Endothelial cell (in vitro differentiated cells): ENCODE measurements around the gene EHBP1. TPM values are rescaled to one million over a fixed set of nuclear protein-coding genes. Genes with fewer than 3 reads are reported as not detected.

Experiments used
- DNase-seq: peaks from one replicate; pipeline ENCODE4 v3.0.0; 2021; ENCODE audit warnings: low spot score
- H3K27ac Mint-ChIP-seq: one replicate; pipeline ENCODE4 v1.8.0; 2021; ENCODE audit warnings: mixed read lengths, inconsistent platforms; ENCODE audit not compliant: unreplicated experiment
- H3K27me3 Mint-ChIP-seq: one replicate; pipeline ENCODE4 v1.8.0; 2021; ENCODE audit warnings: mild to moderate bottlenecking, moderate library complexity, mixed read lengths, inconsistent platforms; ENCODE audit not compliant: unreplicated experiment
- H3K36me3 Mint-ChIP-seq: one replicate; pipeline ENCODE4 v1.8.0; 2021; ENCODE audit warnings: mild to moderate bottlenecking, low read depth, mixed read lengths, inconsistent platforms; ENCODE audit not compliant: unreplicated experiment
- H3K4me1 Mint-ChIP-seq: one replicate; pipeline ENCODE4 v1.8.0; 2021; ENCODE audit warnings: mild to moderate bottlenecking, mixed read lengths, inconsistent platforms; ENCODE audit not compliant: unreplicated experiment
- H3K4me3 Mint-ChIP-seq: one replicate; pipeline ENCODE4 v1.8.0; 2021; ENCODE audit warnings: mild to moderate bottlenecking, mixed read lengths, inconsistent platforms; ENCODE audit not compliant: unreplicated experiment
- H3K9me3 Mint-ChIP-seq: one replicate; pipeline ENCODE4 v1.8.0; 2021; ENCODE audit warnings: mixed read lengths, inconsistent platforms; ENCODE audit not compliant: unreplicated experiment
- total RNA-seq: library from RNA; stranded (reverse); fragmentation: NEBNext Ultra II Directional; extraction: Animal tissue kit (Norgen Biotek cat#: 25700); gene quantifications from one replicate; pipeline ENCODE4 v1.2.1, GENCODE V29; 2021; ENCODE audit not compliant: unreplicated experiment
- TF ChIP-seq, protein P1 (sequence below): fragments of 200-600 bp; sonication (generic); IDR thresholded peaks from one replicate; pipeline ENCODE4 v1.5.0; 2021; ENCODE audit warnings: antibody characterized with exemption; ENCODE audit not compliant: unreplicated experiment

EHBP1 gene
- total RNA-seq, 1 donor from 2014 or later, result 54.4 TPM

DNA sequence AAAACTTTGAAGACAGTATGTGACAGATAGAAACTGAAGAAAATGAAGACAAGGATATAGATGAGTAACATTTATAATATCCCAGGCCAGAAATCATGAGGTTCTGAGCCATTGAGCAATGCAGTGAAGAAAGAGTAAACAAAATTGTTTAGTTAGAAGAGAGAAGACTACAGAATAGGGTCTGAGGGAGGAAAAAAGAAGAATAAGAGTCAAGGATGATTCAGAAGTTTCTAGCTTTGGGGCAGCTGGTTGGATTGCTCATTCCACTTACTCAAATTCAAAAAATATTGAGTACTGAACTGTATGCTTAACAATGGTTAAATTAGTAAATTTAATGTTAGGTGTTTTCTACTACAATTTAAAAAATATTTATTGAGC, 190.1 kb downstream of the EHBP1 start:
- H3K27ac Mint-ChIP-seq, result no peak overlapping the region
- H3K36me3 Mint-ChIP-seq, result no peaks in the 10 kb centered on the region
- no peaks in the 10 kb centered on the region for H3K9me3 Mint-ChIP-seq
- no peaks in the 10 kb centered on the region for H3K27me3 Mint-ChIP-seq
- no peak overlapping the region for H3K4me3 Mint-ChIP-seq
- DNase-seq, result no peak
- H3K4me1 Mint-ChIP-seq, result no peaks in the 10 kb centered on the region
- TF ChIP-seq, protein P1, sequence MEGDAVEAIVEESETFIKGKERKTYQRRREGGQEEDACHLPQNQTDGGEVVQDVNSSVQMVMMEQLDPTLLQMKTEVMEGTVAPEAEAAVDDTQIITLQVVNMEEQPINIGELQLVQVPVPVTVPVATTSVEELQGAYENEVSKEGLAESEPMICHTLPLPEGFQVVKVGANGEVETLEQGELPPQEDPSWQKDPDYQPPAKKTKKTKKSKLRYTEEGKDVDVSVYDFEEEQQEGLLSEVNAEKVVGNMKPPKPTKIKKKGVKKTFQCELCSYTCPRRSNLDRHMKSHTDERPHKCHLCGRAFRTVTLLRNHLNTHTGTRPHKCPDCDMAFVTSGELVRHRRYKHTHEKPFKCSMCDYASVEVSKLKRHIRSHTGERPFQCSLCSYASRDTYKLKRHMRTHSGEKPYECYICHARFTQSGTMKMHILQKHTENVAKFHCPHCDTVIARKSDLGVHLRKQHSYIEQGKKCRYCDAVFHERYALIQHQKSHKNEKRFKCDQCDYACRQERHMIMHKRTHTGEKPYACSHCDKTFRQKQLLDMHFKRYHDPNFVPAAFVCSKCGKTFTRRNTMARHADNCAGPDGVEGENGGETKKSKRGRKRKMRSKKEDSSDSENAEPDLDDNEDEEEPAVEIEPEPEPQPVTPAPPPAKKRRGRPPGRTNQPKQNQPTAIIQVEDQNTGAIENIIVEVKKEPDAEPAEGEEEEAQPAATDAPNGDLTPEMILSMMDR, result no peak

DNA sequence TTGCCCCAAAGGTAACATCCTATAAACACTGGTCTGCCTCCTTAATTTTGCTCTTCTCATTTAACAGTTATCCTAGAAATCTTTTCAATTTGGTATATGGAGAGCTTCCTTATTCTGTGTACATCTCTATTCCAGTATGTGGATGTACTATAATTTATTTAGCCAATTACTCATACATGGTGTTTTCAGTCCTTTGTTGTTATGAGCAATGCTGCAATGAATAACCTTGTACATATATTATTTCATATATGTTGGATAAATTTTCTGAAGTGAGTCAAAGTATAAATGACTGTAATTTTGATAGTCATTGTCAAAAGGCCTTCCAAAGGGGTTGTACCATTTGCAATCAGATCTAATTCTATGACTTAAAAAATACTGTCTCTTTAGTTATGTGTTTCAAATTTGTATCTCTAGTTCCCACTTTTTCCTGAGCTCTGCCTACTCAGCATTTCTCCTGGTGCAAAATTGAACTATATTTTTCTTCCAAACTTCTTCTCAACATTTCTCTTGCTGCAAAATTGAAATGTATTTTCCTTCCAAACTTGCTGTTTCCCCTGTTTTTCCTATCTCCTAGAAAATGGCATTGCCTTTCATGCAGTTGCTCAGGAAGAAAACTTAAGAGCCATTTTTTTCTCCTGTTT, 191.8 kb downstream of the EHBP1 start:
- Mint-ChIP-seq H3K27me3 (no peaks in the 10 kb centered on the region), H3K4me3 (no peak overlapping the region), H3K36me3 (no peaks in the 10 kb centered on the region), H3K27ac (no peak overlapping the region), H3K4me1 (no peaks in the 10 kb centered on the region), H3K9me3 (no peaks in the 10 kb centered on the region)
- no peak for DNase-seq
- TF ChIP-seq, protein P1, result no peak

DNA sequence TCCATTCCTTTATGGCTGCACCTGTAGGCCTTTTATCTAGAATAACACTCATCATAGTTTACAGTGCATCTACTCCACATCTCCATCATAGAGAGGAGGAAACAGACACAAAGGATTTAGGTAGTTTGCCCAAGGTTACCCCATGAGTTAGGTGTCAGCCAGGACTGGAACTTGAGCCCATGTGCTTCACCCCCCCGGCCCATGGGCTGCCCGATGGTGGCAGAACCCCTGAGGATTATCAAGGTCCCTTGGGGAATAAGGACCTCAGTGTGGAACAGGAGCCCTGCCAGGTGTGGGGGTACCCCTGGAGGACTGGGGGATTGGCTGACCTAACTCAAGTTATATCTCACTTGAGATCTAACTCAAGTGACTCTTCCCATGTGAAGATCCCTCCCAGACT, 198.8 kb downstream of the EHBP1 start:
- no peaks in the 10 kb centered on the region for H3K9me3 Mint-ChIP-seq
- H3K4me1 Mint-ChIP-seq, result no peaks in the 10 kb centered on the region
- no peak for DNase-seq
- no peaks in the 10 kb centered on the region for H3K27me3 Mint-ChIP-seq
- no peak overlapping the region for H3K27ac Mint-ChIP-seq
- TF ChIP-seq, protein P1, result no peak
- no peak overlapping the region for H3K4me3 Mint-ChIP-seq
- no peaks in the 10 kb centered on the region for H3K36me3 Mint-ChIP-seq

DNA sequence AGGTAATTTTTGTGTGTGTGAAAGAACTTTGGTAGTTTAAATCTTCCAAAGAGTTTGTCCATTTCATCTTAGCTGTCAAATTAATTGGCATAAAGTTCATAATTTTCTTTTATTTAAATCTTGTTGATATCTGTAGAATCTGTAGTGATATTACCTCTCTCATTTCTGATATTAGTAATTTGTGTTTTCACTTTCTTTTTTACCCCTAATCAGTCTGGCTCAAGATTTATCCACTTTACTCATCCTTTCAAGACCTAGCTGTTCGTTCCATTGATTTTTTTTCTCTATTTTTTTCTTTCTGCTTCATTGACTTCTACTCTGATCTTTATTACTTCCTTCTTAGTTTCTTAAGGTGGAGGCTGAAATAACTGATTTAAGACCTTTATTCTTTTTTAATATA, 202.6 kb downstream of the EHBP1 start:
- Mint-ChIP-seq H3K36me3 (no peaks in the 10 kb centered on the region), H3K9me3 (no peaks in the 10 kb centered on the region), H3K27me3 (no peaks in the 10 kb centered on the region), H3K4me1 (no peaks in the 10 kb centered on the region), H3K27ac (no peak overlapping the region), H3K4me3 (no peak overlapping the region)
- TF ChIP-seq, protein P1, result no peak
- DNase-seq, result no peak

DNA sequence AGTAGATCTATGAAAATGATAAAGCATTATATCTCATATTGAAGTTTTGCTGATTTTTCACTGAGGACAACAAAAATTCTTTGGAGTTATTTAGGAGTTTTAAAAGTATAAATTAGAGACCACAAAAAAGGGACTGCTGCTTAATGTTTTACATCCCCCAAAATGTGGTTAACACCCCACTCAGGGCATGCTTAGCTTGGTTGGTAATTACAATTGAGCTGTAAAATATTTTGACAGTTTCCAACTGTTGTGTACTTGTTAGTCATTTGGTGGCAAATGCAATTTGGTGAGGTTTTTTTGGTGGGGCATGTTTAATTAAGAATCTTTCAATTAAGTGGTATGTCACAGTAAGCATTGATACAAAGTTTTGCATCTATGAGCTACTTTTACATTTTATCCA, 207.8 kb downstream of the EHBP1 start:
- Mint-ChIP-seq H3K4me1 (no peaks in the 10 kb centered on the region), H3K4me3 (no peak overlapping the region), H3K36me3 (no peaks in the 10 kb centered on the region), H3K27ac (no peak overlapping the region), H3K27me3 (no peaks in the 10 kb centered on the region), H3K9me3 (no peaks in the 10 kb centered on the region)
- no peak for DNase-seq
- TF ChIP-seq, protein P1, result no peak
